OCI-LY7 (cell line): ENCODE data around the gene FOS.

ENCODE experiments used
- CTCF ChIP-seq: fragments of 200-600 bp; sonication (generic); conservative IDR thresholded peaks from 2 replicates; pipeline ENCODE4 v1.5.1; 2014; ENCODE audit warnings: mild to moderate bottlenecking, antibody characterized with exemption, low read length, moderate library complexity, mixed read lengths
- EZH2phosphoT487 ChIP-seq: fragments of 200-600 bp; sonication (generic); IDR thresholded peaks from 2 replicates; pipeline ENCODE4 v1.6.1; 2018; ENCODE audit warnings: low read depth, borderline replicate concordance, mild to moderate bottlenecking, mixed run types, antibody characterized with exemption, low read length, moderate library complexity, mixed read lengths

DNA sequence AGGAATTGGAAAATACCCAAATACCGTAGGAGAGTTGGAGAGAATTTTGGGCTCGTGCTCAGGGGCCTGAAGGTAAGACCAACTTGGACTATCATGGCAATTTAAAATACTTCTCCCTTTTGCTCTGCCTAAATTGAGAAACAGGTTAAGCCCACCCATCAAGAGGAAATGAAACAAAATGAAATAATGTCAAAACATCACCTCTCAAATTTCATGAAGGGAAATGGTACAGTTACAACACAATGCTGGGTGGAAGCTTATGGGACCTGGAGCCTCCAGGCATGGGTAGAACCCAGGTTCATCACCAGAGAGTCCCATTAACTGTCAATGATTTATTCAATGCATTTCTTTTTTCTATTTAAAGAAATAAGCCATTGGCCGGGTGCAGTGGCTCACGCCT lies 33.7 kb downstream of the FOS start:
- TF ChIP-seq CTCF (no peak), EZH2phosphoT487 (no peak)
